ENCODE results near the gene RPS21.

The RPS21 gene

DNA sequence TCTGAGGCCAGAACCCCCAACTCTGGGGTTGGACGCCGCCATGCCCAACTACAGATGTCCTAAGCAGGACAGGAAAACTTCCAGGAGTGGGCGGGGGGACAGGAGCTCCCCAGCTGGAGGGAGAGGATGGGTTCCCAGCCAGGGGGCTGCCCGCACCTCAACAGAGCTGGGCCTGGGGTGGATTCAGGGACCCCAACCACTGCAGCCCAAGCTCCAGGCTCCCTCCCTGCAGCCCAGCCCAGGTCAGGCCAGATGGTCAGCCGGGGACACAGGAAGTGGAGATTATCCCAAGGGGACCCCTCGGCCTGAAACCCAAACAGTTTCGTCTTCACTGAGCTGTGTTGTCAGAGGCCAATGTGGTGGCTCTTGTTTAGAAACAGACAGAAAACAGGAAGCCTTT, 29.2 kb upstream of the RPS21 start:
- no peaks in the 10 kb centered on the region for H3K27me3 ChIP-seq (replicated peaks in 2 of 5; ENCODE audit: control insufficient read depth in 4 of 5, insufficient read depth in 5 of 5, low read length in 4 of 5)
- WGBS (ENCODE audit: insufficient coverage), result 66% methylated on average over 7 of the region's 7 CpGs
- peak in 2 of 3 donors; percentile 27 to 41 for DNase-seq
- no peaks in the 10 kb centered on the region for H3K36me3 ChIP-seq (ENCODE audit: control insufficient read depth in 4 of 4, insufficient read depth in 4 of 4, low read length in 3 of 4)
- H3K4me1 ChIP-seq (ENCODE audit: control extremely low read depth in 1 of 4, control insufficient read depth in 4 of 4, insufficient read depth in 4 of 4, low read length in 3 of 4), result peaks cover 0 to 28% (median 16%) of the 10 kb centered on the region in 4 experiments
- peak overlapping the region in 1 of 2 experiments; percentile 25 for H3K27ac ChIP-seq (ENCODE audit: insufficient read depth in 1 of 2, low read depth in 1 of 2, low read length in 2 of 2, poor library complexity in 1 of 2, severe bottlenecking in 2 of 2)
- ChIA-PET POLR2A (no interaction called here), CTCF (no interaction called here)
- peak overlapping the region in 2 of 7 experiments; percentile 45 to 48 for H3K4me3 ChIP-seq (ENCODE audit: control insufficient read depth in 1 of 7, extremely low read depth in 1 of 7, insufficient read depth in 4 of 7, low read depth in 2 of 7, low read length in 6 of 7)
- H3K9me3 ChIP-seq (ENCODE audit: control extremely low read depth in 1 of 5, control insufficient read depth in 4 of 5, insufficient read depth in 2 of 5, low read depth in 1 of 5, low read length in 4 of 5), result no peaks in the 10 kb centered on the region

- 95% methylated on average over 15 of the region's 24 CpGs for WGBS (ENCODE audit: insufficient coverage)
Measured at GRCh38 chr20:62358171-62359042, 28.5 kb upstream of the RPS21 start.

DNA sequence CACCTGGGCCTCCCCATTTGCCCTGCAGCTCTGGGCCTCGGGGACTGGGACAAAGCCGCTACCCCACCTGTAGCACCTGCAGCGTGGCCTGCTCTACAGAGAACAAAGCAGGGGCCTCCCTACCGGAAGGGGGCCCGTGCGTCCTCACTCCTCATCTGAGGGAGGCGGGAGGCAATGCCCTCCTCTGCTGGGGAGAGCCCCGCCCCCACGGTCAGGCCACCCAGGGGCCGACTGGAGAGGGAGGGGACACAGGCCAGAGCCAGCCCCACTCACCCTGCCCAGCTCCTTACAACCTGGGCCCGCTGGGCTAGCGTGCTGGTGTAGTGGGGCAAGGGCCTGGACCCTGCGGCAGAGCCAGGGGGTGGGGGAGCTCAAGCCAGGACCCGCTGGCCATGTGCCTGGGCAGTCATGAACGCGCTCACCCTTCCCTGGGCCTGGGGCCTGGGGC, 27.8 kb upstream of the RPS21 start:
- POLR2A ChIA-PET, result no interaction called here
- Histone ChIP-seq H3K4me1 (ENCODE audit: control extremely low read depth in 1 of 4, control insufficient read depth in 4 of 4, insufficient read depth in 4 of 4, low read length in 3 of 4) (peaks cover 0 to 28% (median 16%) of the 10 kb centered on the region in 4 experiments), H3K9me3 (ENCODE audit: control extremely low read depth in 1 of 5, control insufficient read depth in 4 of 5, insufficient read depth in 2 of 5, low read depth in 1 of 5, low read length in 4 of 5) (no peaks in the 10 kb centered on the region), H3K4me3 (ENCODE audit: control insufficient read depth in 1 of 7, extremely low read depth in 1 of 7, insufficient read depth in 4 of 7, low read depth in 2 of 7, low read length in 6 of 7) (no peak overlapping the region), H3K36me3 (ENCODE audit: control insufficient read depth in 4 of 4, insufficient read depth in 4 of 4, low read length in 3 of 4) (no peaks in the 10 kb centered on the region), H3K27me3 (replicated peaks in 2 of 5; ENCODE audit: control insufficient read depth in 4 of 5, insufficient read depth in 5 of 5, low read length in 4 of 5) (no peaks in the 10 kb centered on the region), H3K27ac (ENCODE audit: insufficient read depth in 1 of 2, low read depth in 1 of 2, low read length in 2 of 2, poor library complexity in 1 of 2, severe bottlenecking in 2 of 2) (peak overlapping the region in 1 of 2 experiments; percentile 25)
- DNase-seq, result no peak
- 94% methylated on average over 15 of the region's 16 CpGs for WGBS (ENCODE audit: insufficient coverage)
- CTCF ChIA-PET, result interaction anchor here (0.7 kb wide), 1 partner anchor 26 kb away, joined by 3 read pairs; no protein-coding TSS in a partner anchor

More at GRCh38 chr20:62358171-62359042, 28.5 kb upstream of the RPS21 start:
- Histone ChIP-seq H3K4me3 (ENCODE audit: control insufficient read depth in 1 of 7, extremely low read depth in 1 of 7, insufficient read depth in 4 of 7, low read depth in 2 of 7, low read length in 6 of 7) (no peak overlapping the region), H3K9me3 (ENCODE audit: control extremely low read depth in 1 of 5, control insufficient read depth in 4 of 5, insufficient read depth in 2 of 5, low read depth in 1 of 5, low read length in 4 of 5) (no peaks in the 10 kb centered on the region), H3K4me1 (ENCODE audit: control extremely low read depth in 1 of 4, control insufficient read depth in 4 of 4, insufficient read depth in 4 of 4, low read length in 3 of 4) (peaks cover 0 to 28% (median 16%) of the 10 kb centered on the region in 4 experiments), H3K36me3 (ENCODE audit: control insufficient read depth in 4 of 4, insufficient read depth in 4 of 4, low read length in 3 of 4) (no peaks in the 10 kb centered on the region), H3K27ac (ENCODE audit: insufficient read depth in 1 of 2, low read depth in 1 of 2, low read length in 2 of 2, poor library complexity in 1 of 2, severe bottlenecking in 2 of 2) (no peak overlapping the region), H3K27me3 (replicated peaks in 2 of 5; ENCODE audit: control insufficient read depth in 4 of 5, insufficient read depth in 5 of 5, low read length in 4 of 5) (no peaks in the 10 kb centered on the region)
- ChIA-PET CTCF (interaction anchor here (0.7 kb wide), 1 partner anchor 27 kb away, joined by 3 read pairs; no protein-coding TSS in a partner anchor), POLR2A (no interaction called here)
- DNase-seq, result no peak

GRCh38 chr20:62359491-62360121, 27.3 kb upstream of the RPS21 start:
- CTCF ChIA-PET, result interaction anchor here (0.7 kb wide), 1 partner anchor 26 kb away, joined by 3 read pairs; no protein-coding TSS in a partner anchor
- Histone ChIP-seq H3K9me3 (ENCODE audit: control extremely low read depth in 1 of 5, control insufficient read depth in 4 of 5, insufficient read depth in 2 of 5, low read depth in 1 of 5, low read length in 4 of 5) (no peaks in the 10 kb centered on the region), H3K27ac (ENCODE audit: insufficient read depth in 1 of 2, low read depth in 1 of 2, low read length in 2 of 2, poor library complexity in 1 of 2, severe bottlenecking in 2 of 2) (peak overlapping the region in 1 of 2 experiments; percentile 25), H3K4me3 (ENCODE audit: control insufficient read depth in 1 of 7, extremely low read depth in 1 of 7, insufficient read depth in 4 of 7, low read depth in 2 of 7, low read length in 6 of 7) (no peak overlapping the region), H3K36me3 (ENCODE audit: control insufficient read depth in 4 of 4, insufficient read depth in 4 of 4, low read length in 3 of 4) (no peaks in the 10 kb centered on the region), H3K4me1 (ENCODE audit: control extremely low read depth in 1 of 4, control insufficient read depth in 4 of 4, insufficient read depth in 4 of 4, low read length in 3 of 4) (peaks cover 0 to 28% (median 16%) of the 10 kb centered on the region in 4 experiments), H3K27me3 (replicated peaks in 2 of 5; ENCODE audit: control insufficient read depth in 4 of 5, insufficient read depth in 5 of 5, low read length in 4 of 5) (peaks cover 0 to 4% (median 1%) of the 10 kb centered on the region in 5 experiments)
- POLR2A ChIA-PET, result no interaction called here
- DNase-seq, result no peak
- 98% methylated on average over 20 of the region's 25 CpGs for WGBS (ENCODE audit: insufficient coverage)

- POLR2A ChIA-PET, result no interaction called here
- CTCF ChIA-PET, result no interaction called here
- no peak for DNase-seq
- H3K4me1 ChIP-seq (ENCODE audit: control extremely low read depth in 1 of 4, control insufficient read depth in 4 of 4, insufficient read depth in 4 of 4, low read length in 3 of 4), result peaks cover 0 to 21% (median 15%) of the 10 kb centered on the region in 4 experiments
- peaks cover 0 to 18% (median 3%) of the 10 kb centered on the region in 5 experiments for H3K27me3 ChIP-seq (replicated peaks in 2 of 5; ENCODE audit: control insufficient read depth in 4 of 5, insufficient read depth in 5 of 5, low read length in 4 of 5)
- WGBS (ENCODE audit: insufficient coverage), result 91% methylated on average over 14 of the region's 25 CpGs
- H3K36me3 ChIP-seq (ENCODE audit: control insufficient read depth in 4 of 4, insufficient read depth in 4 of 4, low read length in 3 of 4), result no peaks in the 10 kb centered on the region
- H3K9me3 ChIP-seq (ENCODE audit: control extremely low read depth in 1 of 5, control insufficient read depth in 4 of 5, insufficient read depth in 2 of 5, low read depth in 1 of 5, low read length in 4 of 5), result no peaks in the 10 kb centered on the region
- H3K27ac ChIP-seq (ENCODE audit: insufficient read depth in 1 of 2, low read depth in 1 of 2, low read length in 2 of 2, poor library complexity in 1 of 2, severe bottlenecking in 2 of 2), result no peak overlapping the region
- no peak overlapping the region for H3K4me3 ChIP-seq (ENCODE audit: control insufficient read depth in 1 of 7, extremely low read depth in 1 of 7, insufficient read depth in 4 of 7, low read depth in 2 of 7, low read length in 6 of 7)
Measured at GRCh38 chr20:62360854-62361798, 25.8 kb upstream of the RPS21 start.

DNA sequence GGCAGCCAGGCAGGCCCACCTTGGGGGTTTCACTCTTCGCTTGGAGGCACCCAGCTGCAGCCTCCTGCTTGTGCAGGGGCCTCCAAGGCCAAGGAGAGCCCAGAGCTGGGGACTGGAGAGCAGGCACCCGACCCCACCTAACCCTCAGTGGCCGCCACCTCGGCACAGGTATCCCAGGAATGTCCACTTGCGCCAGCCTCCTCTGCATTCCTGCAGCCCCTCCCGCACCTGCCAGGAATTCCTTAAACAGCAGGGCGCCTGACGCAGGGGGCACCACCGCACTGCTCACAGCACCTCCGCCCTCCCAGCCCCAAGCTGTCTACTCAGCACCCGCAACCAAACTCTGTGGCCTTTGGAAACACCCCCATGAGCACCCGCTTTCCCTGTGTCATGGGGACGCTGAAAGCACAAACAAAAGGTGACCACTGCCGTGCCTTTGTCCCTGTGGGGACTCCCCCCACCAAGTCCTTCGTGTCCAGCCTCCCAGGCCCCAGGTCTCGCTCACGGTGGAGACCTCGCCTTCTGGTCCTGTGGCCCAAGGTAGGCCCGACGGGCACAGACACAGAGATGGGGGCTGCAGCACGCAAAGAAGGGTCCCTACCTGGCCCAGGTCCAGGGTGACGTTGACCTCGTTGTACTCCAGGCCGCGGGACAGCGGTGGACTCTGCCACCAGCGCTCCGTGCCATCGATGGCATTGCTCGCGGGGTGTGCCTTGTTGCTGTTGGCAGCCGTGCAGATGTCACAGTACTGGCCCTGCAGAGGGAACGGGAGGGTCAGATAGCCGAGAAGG, 24.9 kb upstream of the RPS21 start:
- CTCF ChIA-PET, result interaction anchor here (1.1 kb wide), 1 partner anchor 21 kb away, joined by 3 read pairs; no protein-coding TSS in a partner anchor
- WGBS (ENCODE audit: insufficient coverage), result 95% methylated on average over 34 of the region's 34 CpGs
- DNase-seq, result no peak

More for the DNA sequence above, 24.9 kb upstream of the RPS21 start:
- Histone ChIP-seq H3K4me3 (ENCODE audit: control insufficient read depth in 1 of 7, extremely low read depth in 1 of 7, insufficient read depth in 4 of 7, low read depth in 2 of 7, low read length in 6 of 7) (no peak overlapping the region), H3K27me3 (replicated peaks in 2 of 5; ENCODE audit: control insufficient read depth in 4 of 5, insufficient read depth in 5 of 5, low read length in 4 of 5) (peaks cover 0 to 25% (median 4%) of the 10 kb centered on the region in 5 experiments), H3K9me3 (ENCODE audit: control extremely low read depth in 1 of 5, control insufficient read depth in 4 of 5, insufficient read depth in 2 of 5, low read depth in 1 of 5, low read length in 4 of 5) (no peaks in the 10 kb centered on the region), H3K27ac (ENCODE audit: insufficient read depth in 1 of 2, low read depth in 1 of 2, low read length in 2 of 2, poor library complexity in 1 of 2, severe bottlenecking in 2 of 2) (no peak overlapping the region), H3K4me1 (ENCODE audit: control extremely low read depth in 1 of 4, control insufficient read depth in 4 of 4, insufficient read depth in 4 of 4, low read length in 3 of 4) (peaks cover 0 to 19% (median 15%) of the 10 kb centered on the region in 4 experiments), H3K36me3 (ENCODE audit: control insufficient read depth in 4 of 4, insufficient read depth in 4 of 4, low read length in 3 of 4) (no peaks in the 10 kb centered on the region)
- POLR2A ChIA-PET, result no interaction called here

Data from common myeloid progenitor, CD34-positive (primary cell).